Activated T-cell treated with anti-CD3 and anti-CD28 coated beads, Interleukin-2, amount 50 U/mL, for 48 hours (primary cell): Measurements from ENCODE around the gene SYNRG.

Experiments
- DNase-seq, 2 experiments: peaks; one replicate each; pipeline ENCODE4 v3.0.0-alpha.2; 2020

SYNRG gene

GRCh38 chr17:37502009-37502936 lies 106.9 kb downstream of the SYNRG start:
- no peak for DNase-seq

- DNase-seq, result no peak
Observed at GRCh38 chr17:37500378-37500777, 108.8 kb downstream of the SYNRG start.

- DNase-seq, result no peak
Observed at GRCh38 chr17:37494971-37495370, 114.2 kb downstream of the SYNRG start.

GRCh38 chr17:37494401-37494831 lies 114.8 kb downstream of the SYNRG start:
- DNase-seq, result no peak

GRCh38 chr17:37493249-37494027 lies 115.8 kb downstream of the SYNRG start:
- DNase-seq, result no peak

- DNase-seq, result no peak
Observed at GRCh38 chr17:37492167-37492566, 117.1 kb downstream of the SYNRG start.

GRCh38 chr17:37490638-37491614 lies 118.3 kb downstream of the SYNRG start:
- DNase-seq, result peak; percentile 41

GRCh38 chr17:37490022-37490587 lies 119.1 kb downstream of the SYNRG start:
- peak; percentile 78 to 83 for DNase-seq

GRCh38 chr17:37489197-37490001 lies 119.8 kb downstream of the SYNRG start, which contains the start of gene DUSP14:
Gene DUSP14, plus strand, starts transcription at chr17:37489891. Its CDS starts 22,382 bp downstream, at chr17:37512273.
- DNase-seq, result peak; percentile 81 to 86

- DNase-seq, result peak; percentile 75 to 78
Observed at GRCh38 chr17:37488607-37489196, 120.5 kb downstream of the SYNRG start.

- DNase-seq, result no peak
Observed at GRCh38 chr17:37488009-37488604, 121.1 kb downstream of the SYNRG start.

GRCh38 chr17:37485938-37486570 lies 123.2 kb downstream of the SYNRG start:
- no peak for DNase-seq

- DNase-seq, result no peak
Observed at GRCh38 chr17:37483311-37484039, 125.7 kb downstream of the SYNRG start.

- no peak for DNase-seq
Observed at GRCh38 chr17:37481001-37481665, 128.1 kb downstream of the SYNRG start.

GRCh38 chr17:37480427-37480826 lies 128.8 kb downstream of the SYNRG start:
- DNase-seq, result no peak

- no peak for DNase-seq
Observed at GRCh38 chr17:37479025-37479424, 130.2 kb downstream of the SYNRG start.

GRCh38 chr17:37478187-37478586 lies 131.0 kb downstream of the SYNRG start:
- no peak for DNase-seq

GRCh38 chr17:37476431-37477120 lies 132.6 kb downstream of the SYNRG start:
- no peak for DNase-seq
